Measurements from ENCODE around the gene MOV10L1. TPM values are rescaled to one million over a fixed set of nuclear protein-coding genes. Genes with fewer than 3 reads are reported as not detected.

The MOV10L1 gene
- total RNA-seq, 3 donors from 2014 or later = 0.29 to 1.0 (median 0.49) TPM

GRCh38 chr22:50080077-50080465, 9.7 kb upstream of the MOV10L1 start:
- ATAC-seq (no peak), DNase-seq (no peak)
- intact Hi-C loops (cut with DNase I, micrococcal nuclease) = no loop called here
- Histone ChIP-seq H3K9me3 (no peaks in the 10 kb centered on the region), H3K4me1 (ENCODE audit: low read depth) (no peaks in the 10 kb centered on the region), H3K4me3 (no peak overlapping the region), H3K36me3 (ENCODE audit: low read depth) (no peaks in the 10 kb centered on the region)
- TF ChIP-seq, protein P1, sequence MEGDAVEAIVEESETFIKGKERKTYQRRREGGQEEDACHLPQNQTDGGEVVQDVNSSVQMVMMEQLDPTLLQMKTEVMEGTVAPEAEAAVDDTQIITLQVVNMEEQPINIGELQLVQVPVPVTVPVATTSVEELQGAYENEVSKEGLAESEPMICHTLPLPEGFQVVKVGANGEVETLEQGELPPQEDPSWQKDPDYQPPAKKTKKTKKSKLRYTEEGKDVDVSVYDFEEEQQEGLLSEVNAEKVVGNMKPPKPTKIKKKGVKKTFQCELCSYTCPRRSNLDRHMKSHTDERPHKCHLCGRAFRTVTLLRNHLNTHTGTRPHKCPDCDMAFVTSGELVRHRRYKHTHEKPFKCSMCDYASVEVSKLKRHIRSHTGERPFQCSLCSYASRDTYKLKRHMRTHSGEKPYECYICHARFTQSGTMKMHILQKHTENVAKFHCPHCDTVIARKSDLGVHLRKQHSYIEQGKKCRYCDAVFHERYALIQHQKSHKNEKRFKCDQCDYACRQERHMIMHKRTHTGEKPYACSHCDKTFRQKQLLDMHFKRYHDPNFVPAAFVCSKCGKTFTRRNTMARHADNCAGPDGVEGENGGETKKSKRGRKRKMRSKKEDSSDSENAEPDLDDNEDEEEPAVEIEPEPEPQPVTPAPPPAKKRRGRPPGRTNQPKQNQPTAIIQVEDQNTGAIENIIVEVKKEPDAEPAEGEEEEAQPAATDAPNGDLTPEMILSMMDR (IDR thresholded peaks at IDR 0.05) = no peak

GRCh38 chr22:50081426-50082196, 8.2 kb upstream of the MOV10L1 start:
- Histone ChIP-seq H3K4me1 (ENCODE audit: low read depth) (no peaks in the 10 kb centered on the region), H3K4me3 (no peak overlapping the region), H3K36me3 (ENCODE audit: low read depth) (no peaks in the 10 kb centered on the region), H3K9me3 (no peaks in the 10 kb centered on the region)
- ATAC-seq = no peak
- no peak for DNase-seq
- intact Hi-C loops (cut with DNase I, micrococcal nuclease) = no loop called here
- TF ChIP-seq, protein P1 (IDR thresholded peaks at IDR 0.05) = no peak

DNA sequence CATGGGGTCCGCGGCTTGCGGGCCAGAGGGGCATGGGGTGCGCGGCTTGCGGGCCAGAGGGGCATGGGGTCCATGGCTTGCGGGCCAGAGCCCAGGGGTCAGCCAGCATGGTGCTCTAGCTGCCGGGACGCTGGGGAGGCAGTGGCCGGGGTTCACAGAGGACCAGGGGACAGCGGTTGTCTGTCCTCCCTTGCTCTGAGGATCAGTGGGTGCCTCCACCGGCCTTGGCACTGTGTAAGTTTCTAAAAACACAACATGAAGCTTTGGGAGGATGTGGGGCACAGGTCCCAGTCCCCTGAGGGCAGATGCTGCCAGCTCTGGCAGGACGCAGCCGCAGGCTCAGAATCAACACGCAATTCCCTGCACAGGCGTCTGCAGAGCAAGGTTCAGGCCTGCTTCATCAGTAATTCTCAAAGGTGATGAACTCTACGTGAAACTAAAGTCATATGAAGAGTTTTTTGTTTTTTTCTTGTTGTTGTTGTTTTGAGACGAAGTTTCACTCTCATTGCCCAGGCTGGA, 7.5 kb upstream of the MOV10L1 start:
- no peak overlapping the region for H3K4me3 ChIP-seq
- ATAC-seq = no peak
- no peak for DNase-seq
- H3K9me3 ChIP-seq = no peaks in the 10 kb centered on the region
- H3K36me3 ChIP-seq (ENCODE audit: low read depth) = no peaks in the 10 kb centered on the region
- intact Hi-C loops (cut with DNase I, micrococcal nuclease) = no loop called here
- TF ChIP-seq, protein P1 (IDR thresholded peaks at IDR 0.05) = no peak
- no peaks in the 10 kb centered on the region for H3K4me1 ChIP-seq (ENCODE audit: low read depth)

GRCh38 chr22:50082961-50083461, 6.8 kb upstream of the MOV10L1 start:
- peak; percentile 66 for ATAC-seq
- intact Hi-C loops (cut with DNase I, micrococcal nuclease) = no loop called here
- DNase-seq = no peak
- H3K4me1 ChIP-seq (ENCODE audit: low read depth) = no peaks in the 10 kb centered on the region
- no peaks in the 10 kb centered on the region for H3K9me3 ChIP-seq
- H3K4me3 ChIP-seq = no peak overlapping the region
- TF ChIP-seq, protein P1 (IDR thresholded peaks at IDR 0.05) = no peak
- H3K36me3 ChIP-seq (ENCODE audit: low read depth) = no peaks in the 10 kb centered on the region

- Histone ChIP-seq H3K9me3 (no peaks in the 10 kb centered on the region), H3K4me1 (ENCODE audit: low read depth) (no peaks in the 10 kb centered on the region), H3K36me3 (ENCODE audit: low read depth) (no peaks in the 10 kb centered on the region), H3K4me3 (no peak overlapping the region)
- ATAC-seq (no peak), DNase-seq (no peak)
- intact Hi-C loops (cut with DNase I, micrococcal nuclease) = no loop called here
- TF ChIP-seq, protein P1 (IDR thresholded peaks at IDR 0.05) = no peak
These were observed 6.2 kb upstream of the MOV10L1 start for GRCh38 chr22:50083462-50084079.
